Measurements from ENCODE around the gene BZW2.
A peak's percentile ranks its signal among the peaks of the same experiment; 100 is the strongest.

BZW2 gene

DNA sequence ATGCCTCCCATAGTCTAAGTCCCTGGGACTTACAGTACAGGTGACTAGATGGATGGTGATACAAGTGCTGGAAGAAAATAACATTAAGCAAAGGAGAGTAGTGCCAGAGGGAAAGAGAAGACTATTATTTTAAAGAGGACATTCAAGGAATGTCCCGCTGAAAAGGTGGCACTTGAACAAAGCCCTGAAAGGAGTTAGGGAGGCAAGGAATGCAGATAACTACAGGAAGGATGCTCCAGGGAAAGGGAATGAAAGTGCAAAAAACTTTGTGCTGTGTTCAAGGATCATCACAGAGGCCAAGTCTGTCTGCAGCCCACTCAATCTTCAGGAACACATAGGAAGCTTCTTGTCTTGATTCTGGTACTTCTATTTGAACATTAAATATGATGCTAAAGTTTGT lies 15.3 kb upstream of the BZW2 start:
- Histone ChIP-seq H3K4me3 (no peak overlapping the region), H3K9me3 (no peaks in the 10 kb centered on the region), H3K36me3 (replicated peaks) (0 out of 2 replicates have a peak, but pooled peaks cover 7% of the 10 kb centered on the region), H3K27me3 (ENCODE audit: low read depth) (no peaks in the 10 kb centered on the region), H3K4me1 (peaks cover 4% of the 10 kb centered on the region; the same call in 1 of the 2 replicates)
- DNase-seq (ENCODE audit: low spot score in 2 of 2): no peak
- in situ Hi-C loops (cut with MboI; ENCODE audit: low sequenced_read_pairs): no loop called here

DNA sequence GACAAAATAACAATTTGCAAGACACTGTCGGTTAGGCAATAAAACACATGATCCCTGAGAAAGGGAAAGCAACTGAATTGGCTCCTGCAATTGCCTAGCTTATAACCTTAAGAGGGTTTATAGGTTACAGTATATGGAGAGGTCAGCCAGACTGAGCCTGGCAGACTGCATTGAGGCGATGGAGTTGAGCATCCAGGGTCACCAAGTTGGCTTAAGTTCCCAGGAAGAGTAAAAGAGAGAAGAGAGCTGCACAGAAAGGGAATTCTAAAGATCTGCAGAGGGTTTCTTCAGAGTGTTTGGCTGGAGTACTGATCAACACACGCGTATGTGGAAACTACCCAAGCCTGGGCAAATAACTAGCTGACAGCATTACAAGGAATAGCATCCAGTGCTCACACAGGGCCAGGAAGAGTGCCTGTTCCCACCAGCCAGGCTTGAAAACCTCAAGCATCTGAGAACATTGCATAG lies 11.7 kb upstream of the BZW2 start:
- Histone ChIP-seq H3K9me3 (no peaks in the 10 kb centered on the region), H3K4me3 (no peak overlapping the region), H3K4me1 (peaks cover 25% of the 10 kb centered on the region), H3K36me3 (replicated peaks) (0 out of 2 replicates have a peak, but pooled peaks cover 7% of the 10 kb centered on the region), H3K27me3 (ENCODE audit: low read depth) (no peaks in the 10 kb centered on the region)
- no peak for DNase-seq (ENCODE audit: low spot score in 2 of 2)
- in situ Hi-C loops (cut with MboI; ENCODE audit: low sequenced_read_pairs): no loop called here

DNA sequence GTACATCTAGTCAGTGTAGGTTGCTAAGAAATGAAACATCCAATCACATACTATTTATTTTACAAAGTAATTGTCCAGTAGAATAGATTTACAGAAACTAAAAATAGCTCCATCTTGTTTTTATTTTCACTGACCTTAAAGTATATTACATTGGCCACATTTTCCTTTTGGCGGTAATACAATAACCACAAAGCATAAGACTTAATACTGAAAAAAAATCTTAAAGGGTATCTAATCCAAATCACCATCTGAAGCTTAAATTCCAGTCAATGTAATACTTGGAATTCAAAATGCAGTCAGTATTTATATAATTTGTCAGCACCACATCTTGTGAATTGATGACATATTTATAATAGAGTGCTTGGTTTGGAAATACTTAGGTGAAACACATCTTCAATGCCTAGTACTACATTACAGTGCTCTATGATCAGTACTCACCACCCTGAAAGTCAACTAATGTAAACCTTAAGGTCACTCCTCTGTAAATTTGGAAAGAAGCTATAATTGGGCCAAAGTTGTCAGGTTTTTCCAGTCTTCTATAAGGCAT lies 9.4 kb upstream of the BZW2 start:
- no peak overlapping the region for H3K4me3 ChIP-seq
- 0 out of 2 replicates have a peak, but pooled peaks cover 7% of the 10 kb centered on the region for H3K36me3 ChIP-seq (replicated peaks)
- peaks cover 27% of the 10 kb centered on the region for H3K4me1 ChIP-seq
- in situ Hi-C loops (cut with MboI; ENCODE audit: low sequenced_read_pairs): no loop called here
- H3K27me3 ChIP-seq (ENCODE audit: low read depth): no peaks in the 10 kb centered on the region
- no peak for DNase-seq (ENCODE audit: low spot score in 2 of 2)
- no peaks in the 10 kb centered on the region for H3K9me3 ChIP-seq

DNA sequence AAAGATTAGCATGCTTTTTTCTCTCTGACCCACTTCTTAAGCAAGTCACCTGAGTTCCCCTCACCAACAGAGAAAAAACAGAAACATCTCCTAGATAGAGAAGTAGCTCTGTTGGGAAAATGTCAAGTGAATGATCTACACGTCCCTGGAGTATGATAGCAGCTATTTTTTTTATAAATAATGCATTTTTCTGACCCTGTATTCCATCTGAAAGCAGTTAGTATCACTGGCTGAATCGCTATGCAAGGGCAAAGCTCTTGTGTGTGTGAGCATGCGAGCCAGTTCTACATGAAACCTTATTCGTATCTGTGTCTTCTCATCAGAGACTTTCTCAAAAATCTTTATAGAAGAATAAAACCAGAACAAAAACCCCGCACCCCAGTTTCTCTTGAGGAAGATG lies 8.6 kb upstream of the BZW2 start:
- Histone ChIP-seq H3K4me1 (peaks cover 27% of the 10 kb centered on the region), H3K4me3 (no peak overlapping the region), H3K36me3 (replicated peaks) (0 out of 2 replicates have a peak, but pooled peaks cover 6% of the 10 kb centered on the region), H3K27me3 (ENCODE audit: low read depth) (no peaks in the 10 kb centered on the region), H3K9me3 (no peaks in the 10 kb centered on the region)
- in situ Hi-C loops (cut with MboI; ENCODE audit: low sequenced_read_pairs): no loop called here
- no peak for DNase-seq (ENCODE audit: low spot score in 2 of 2)

DNA sequence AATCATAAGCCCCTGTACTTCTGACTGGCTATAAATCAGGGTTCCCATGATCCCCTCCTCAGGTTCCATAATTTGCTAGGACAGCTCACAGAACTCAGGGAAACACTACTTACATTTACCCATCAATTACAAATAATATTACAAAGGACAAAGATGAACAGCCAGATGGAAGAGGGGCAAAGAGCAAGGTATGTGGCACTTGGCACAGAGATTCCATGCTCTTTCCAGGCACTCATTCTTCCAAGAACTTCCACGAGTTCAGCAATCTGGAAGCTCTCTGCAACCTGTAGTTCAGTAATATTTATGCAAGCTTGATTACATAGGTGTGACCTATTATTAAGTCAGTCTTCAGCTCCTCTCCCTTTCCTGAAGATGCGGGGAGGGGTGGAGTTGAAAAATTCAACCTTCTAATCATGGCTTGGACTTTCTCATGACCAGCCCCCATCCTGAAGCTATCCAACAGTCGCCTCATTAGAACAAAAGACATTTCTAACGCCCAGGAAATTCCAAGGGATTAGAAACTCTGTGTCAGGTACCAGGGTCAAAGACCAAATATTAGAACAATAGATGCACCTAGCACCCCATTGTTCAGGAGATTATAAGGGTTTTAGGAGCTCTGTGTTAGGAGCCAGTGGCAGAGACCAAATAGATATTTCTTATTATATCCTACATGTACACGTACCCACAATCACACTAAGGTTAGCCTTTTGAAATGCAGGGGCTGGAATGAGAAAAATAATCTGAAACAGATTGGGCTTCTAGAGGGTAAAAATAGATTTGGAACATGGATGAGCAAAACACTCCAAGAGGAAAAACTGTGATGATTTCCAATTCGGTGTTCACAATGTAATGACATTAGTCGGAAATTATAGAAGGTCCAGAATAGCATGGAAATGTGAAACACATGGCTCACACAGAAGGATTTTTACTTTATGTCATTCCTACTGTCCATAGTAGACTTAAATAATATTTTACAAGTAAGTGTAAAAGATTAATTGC lies 7.4 kb upstream of the BZW2 start:
- DNase-seq (ENCODE audit: low spot score in 2 of 2): peak; percentile 35 to 56
- H3K27me3 ChIP-seq (ENCODE audit: low read depth): no peaks in the 10 kb centered on the region
- H3K4me3 ChIP-seq: no peak overlapping the region
- in situ Hi-C loops (cut with MboI; ENCODE audit: low sequenced_read_pairs): no loop called here
- peaks cover 27% of the 10 kb centered on the region for H3K4me1 ChIP-seq
- H3K9me3 ChIP-seq: no peaks in the 10 kb centered on the region
- H3K36me3 ChIP-seq (replicated peaks): 0 out of 2 replicates have a peak, but pooled peaks cover 5% of the 10 kb centered on the region

DNA sequence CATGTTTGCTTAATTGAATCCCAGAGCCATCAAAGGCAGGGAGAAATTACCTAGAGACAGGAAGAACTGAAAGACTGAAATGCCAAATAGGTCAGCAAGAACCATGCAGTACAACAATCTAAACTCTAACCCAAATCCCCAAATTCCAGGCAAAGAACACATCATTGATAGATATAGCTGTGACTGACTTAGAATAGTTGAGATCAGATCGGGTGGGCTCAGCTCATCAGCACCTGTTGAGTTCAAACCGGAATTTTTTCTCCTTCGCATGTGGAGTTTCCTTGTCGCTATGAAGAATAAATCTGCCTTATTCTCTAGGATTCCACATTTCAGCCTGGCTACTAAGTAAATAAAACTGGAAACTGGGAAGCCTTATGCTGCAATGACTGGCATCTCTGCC lies 1.8 kb upstream of the BZW2 start:
- Histone ChIP-seq H3K9me3 (no peaks in the 10 kb centered on the region), H3K27me3 (ENCODE audit: low read depth) (no peaks in the 10 kb centered on the region)

DNA sequence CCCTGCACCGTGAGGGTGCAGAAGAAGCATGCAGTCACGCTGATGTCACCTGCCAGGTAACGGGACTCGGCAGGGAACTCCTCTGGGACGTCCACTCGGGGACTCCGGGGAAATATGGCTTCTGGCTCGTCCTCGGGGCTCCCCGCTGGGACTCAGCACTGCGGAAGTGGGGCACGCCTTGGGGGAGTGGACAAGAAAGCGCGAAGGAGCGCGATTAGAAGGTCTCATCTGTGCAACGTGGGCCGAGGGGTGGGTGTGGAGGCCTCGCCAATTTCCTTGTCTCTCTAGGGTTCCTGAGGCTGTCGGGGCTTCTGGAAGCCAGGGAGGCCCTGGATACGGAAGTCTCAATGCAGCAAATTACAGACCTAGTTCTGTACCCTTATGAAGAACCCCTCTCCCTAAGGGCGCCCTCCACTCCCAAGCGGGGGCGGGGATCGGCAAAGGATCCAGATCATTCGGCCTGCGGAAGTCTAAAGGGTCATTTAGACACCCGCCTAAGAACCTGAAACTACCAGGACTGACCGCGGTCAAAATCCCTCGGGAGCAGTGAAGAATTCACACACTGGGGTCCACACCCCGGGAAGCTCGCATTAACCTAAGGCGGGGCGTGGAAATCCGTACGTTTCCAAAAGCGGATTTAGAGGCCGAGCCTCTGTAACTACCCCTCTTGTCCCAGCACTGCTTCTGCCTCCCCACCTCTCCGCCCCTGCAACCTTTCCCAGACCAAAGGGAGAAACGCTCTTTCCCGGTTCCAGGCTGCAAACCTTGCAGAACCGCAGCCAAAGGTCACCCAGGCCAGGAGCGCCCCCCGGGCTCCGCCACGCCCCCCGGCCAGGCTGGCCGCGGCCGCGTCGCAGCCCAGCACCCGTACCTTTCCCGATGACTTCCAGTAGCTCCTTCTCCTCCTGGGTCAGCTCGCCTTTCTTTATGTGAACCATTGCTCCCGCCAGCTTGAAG lies 1.1 kb upstream of the BZW2 start:
- Histone ChIP-seq H3K4me1 (peaks cover 31% of the 10 kb centered on the region), H3K36me3 (replicated peaks) (no peaks in the 10 kb centered on the region), H3K4me3 (peak overlapping the region; percentile 97), H3K9me3 (no peaks in the 10 kb centered on the region), H3K27me3 (ENCODE audit: low read depth) (no peaks in the 10 kb centered on the region)
- in situ Hi-C loops (cut with MboI; ENCODE audit: low sequenced_read_pairs): no loop called here
- DNase-seq (ENCODE audit: low spot score in 2 of 2): peak in 1 of 2 experiments; percentile 75

More for the DNA sequence above, 1.8 kb upstream of the BZW2 start:
- in situ Hi-C loops (cut with MboI; ENCODE audit: low sequenced_read_pairs): no loop called here
- Histone ChIP-seq H3K4me3 (peak overlapping the region; percentile 97), H3K36me3 (replicated peaks) (no peaks in the 10 kb centered on the region), H3K4me1 (peaks cover 31% of the 10 kb centered on the region)
- DNase-seq (ENCODE audit: low spot score in 2 of 2): no peak

DNA sequence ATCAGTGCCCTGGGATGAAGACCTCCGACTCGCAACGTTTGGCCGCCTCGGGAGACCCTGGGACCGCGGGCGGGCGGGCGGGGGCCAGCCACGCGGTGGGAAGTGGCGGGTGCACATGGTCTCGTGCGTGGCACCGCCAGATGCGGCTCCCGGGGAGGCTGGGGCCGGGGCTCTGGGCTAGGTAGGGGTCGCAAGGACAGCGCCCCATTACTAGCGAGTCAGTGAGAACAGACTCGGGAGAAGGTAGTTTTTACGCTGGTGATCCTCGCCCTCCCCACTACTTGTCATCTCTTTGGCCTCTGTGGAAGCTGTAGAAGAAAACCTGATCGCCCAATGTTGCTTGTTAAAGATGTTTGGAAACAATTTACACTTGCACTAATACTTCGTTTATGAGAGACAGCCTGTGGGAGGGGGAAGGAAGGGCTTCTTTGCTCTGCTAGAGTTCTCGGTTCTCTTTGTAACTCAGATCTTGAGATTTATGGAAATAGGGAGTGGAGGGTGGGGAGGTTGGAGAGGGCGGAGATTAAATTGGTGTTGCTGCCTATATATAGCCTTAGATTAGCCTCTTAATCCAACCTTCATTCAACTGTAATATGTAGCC lies 591 bp downstream of the BZW2 start:
- Histone ChIP-seq H3K27me3 (ENCODE audit: low read depth) (no peaks in the 10 kb centered on the region), H3K4me1 (peaks cover 31% of the 10 kb centered on the region), H3K4me3 (peak overlapping the region; percentile 97), H3K9me3 (no peaks in the 10 kb centered on the region), H3K36me3 (replicated peaks) (no peaks in the 10 kb centered on the region)
- DNase-seq (ENCODE audit: low spot score in 2 of 2): peak; percentile 69 to 88
- in situ Hi-C loops (cut with MboI; ENCODE audit: low sequenced_read_pairs): no loop called here

DNA sequence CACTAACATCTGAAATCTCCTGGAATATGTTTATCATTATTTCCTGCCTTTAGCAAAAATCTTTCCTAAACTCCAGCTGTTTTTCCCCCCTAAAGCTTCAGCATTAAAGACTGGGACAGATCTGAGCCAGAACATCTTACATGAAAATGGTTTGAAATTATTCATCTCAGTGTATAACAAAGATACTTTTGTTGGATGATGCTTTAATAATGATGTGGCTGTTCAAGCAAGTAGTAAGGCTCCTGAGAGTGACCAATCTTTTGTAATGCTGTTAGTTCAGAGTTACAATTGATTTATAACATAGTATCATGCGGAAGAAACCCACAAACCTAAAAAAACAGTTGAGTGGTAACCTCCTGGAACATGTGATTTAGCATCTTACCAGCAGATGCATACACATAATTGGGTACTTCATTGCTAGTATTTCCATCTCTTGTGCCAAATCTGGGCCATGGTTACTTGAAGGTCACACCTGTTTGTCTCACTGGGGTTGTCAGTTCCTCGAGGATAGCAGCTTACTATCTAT lies 1.5 kb downstream of the BZW2 start:
- H3K4me3 ChIP-seq: peak overlapping the region; percentile 97
- in situ Hi-C loops (cut with MboI; ENCODE audit: low sequenced_read_pairs): no loop called here

DNA sequence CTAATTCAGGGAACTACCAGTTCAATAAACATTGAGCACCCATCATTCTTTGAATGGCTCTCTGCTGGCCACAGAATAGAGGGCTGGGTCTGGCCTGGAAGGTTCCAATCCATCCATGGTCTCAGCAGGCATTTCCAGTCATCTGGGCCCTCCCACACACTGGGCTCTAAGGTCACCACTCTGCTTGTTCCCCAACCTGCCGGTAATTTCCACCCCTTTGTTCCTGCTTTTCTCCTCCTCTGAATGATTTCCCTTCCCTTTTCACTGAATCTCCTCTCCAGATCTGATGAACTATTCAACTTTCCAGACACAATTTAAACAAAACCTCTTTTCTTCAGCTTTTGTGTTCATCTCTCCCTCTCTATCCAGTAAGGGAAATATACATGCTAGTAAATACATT lies 2.6 kb downstream of the BZW2 start:
- Histone ChIP-seq H3K9me3 (no peaks in the 10 kb centered on the region), H3K27me3 (ENCODE audit: low read depth) (no peaks in the 10 kb centered on the region), H3K4me1 (peaks cover 31% of the 10 kb centered on the region), H3K4me3 (no peak overlapping the region), H3K36me3 (replicated peaks) (no peaks in the 10 kb centered on the region)
- DNase-seq (ENCODE audit: low spot score in 2 of 2): peak; percentile 62 to 69
- in situ Hi-C loops (cut with MboI; ENCODE audit: low sequenced_read_pairs): no loop called here

More for the DNA sequence above, 1.5 kb downstream of the BZW2 start:
- Histone ChIP-seq H3K9me3 (no peaks in the 10 kb centered on the region), H3K4me1 (peaks cover 31% of the 10 kb centered on the region), H3K36me3 (replicated peaks) (no peaks in the 10 kb centered on the region), H3K27me3 (ENCODE audit: low read depth) (no peaks in the 10 kb centered on the region)
- DNase-seq (ENCODE audit: low spot score in 2 of 2): no peak

DNA sequence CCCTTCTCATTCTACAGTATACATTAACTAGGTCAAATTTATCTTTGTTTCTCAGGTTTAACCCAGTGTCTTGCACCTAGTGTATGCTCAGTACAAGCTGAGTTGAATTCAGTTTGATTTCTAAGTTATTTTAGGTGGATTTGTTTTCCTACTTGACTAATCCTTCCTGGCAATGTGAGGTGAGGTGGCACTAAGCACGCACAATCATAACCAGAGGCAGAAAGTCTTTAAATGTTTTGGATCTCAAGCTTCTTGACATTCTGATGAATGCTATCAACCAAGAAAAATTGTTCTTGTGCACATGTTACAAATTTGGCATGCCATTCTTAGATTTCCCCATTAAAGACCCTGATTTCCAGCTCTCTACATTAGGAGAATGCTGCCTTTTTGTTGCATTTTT lies 3.2 kb downstream of the BZW2 start:
- no peak for DNase-seq (ENCODE audit: low spot score in 2 of 2)
- H3K9me3 ChIP-seq: no peaks in the 10 kb centered on the region
- H3K27me3 ChIP-seq (ENCODE audit: low read depth): no peaks in the 10 kb centered on the region
- in situ Hi-C loops (cut with MboI; ENCODE audit: low sequenced_read_pairs): no loop called here
- H3K36me3 ChIP-seq (replicated peaks): no peaks in the 10 kb centered on the region
- H3K4me3 ChIP-seq: no peak overlapping the region
- peaks cover 27% of the 10 kb centered on the region for H3K4me1 ChIP-seq

DNA sequence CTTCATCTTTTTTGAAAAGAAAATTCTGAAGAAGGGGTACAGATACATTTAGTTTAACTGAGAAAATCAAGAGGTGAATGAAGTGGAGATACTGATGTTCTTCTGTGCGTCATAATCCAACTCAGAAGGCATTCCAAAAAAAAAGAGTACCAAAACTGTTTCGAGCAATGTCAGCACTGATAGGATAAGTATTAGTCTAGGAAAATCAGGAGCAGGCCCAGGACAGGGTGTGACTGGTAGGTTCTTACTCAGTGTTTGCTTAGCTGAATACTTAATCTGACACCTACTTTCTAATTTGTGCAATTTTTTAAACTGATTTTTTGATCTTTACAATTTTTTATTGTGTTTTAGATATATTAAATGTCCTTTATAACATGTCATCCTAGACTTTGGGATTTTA lies 4.3 kb downstream of the BZW2 start:
- Histone ChIP-seq H3K9me3 (no peaks in the 10 kb centered on the region), H3K4me3 (no peak overlapping the region), H3K4me1 (peaks cover 25% of the 10 kb centered on the region), H3K36me3 (replicated peaks) (no peaks in the 10 kb centered on the region), H3K27me3 (ENCODE audit: low read depth) (no peaks in the 10 kb centered on the region)
- DNase-seq (ENCODE audit: low spot score in 2 of 2): no peak
- in situ Hi-C loops (cut with MboI; ENCODE audit: low sequenced_read_pairs): no loop called here
